CD14-positive monocyte (primary cell): ENCODE results near the gene IFT27. TPM values are rescaled to one million over a fixed set of nuclear protein-coding genes. Genes with fewer than 3 reads are reported as not detected.
A peak's percentile ranks its signal among the peaks of the same experiment; 100 is the strongest.

Experiments
- DNase-seq, 3 donors: peaks; one replicate each; pipeline ENCODE4 v3.0.0-alpha.2; 2011 to 2022
- H2AFZ ChIP-seq: 2 replicates; pipeline ENCODE4 v1.6.0; 2012; ENCODE audit warnings: mild to moderate bottlenecking, low read depth, low read length, inconsistent platforms; ENCODE audit not compliant: insufficient read depth, poor library complexity, severe bottlenecking
- H3K27ac ChIP-seq, 2 donors: 1 replicate in 1 of 2; 2 replicates in 1 of 2; pipeline ENCODE4 v1.5.1; 2012 to 2013; ENCODE audit warnings: low read length in 2 of 2, control low read depth in 1 of 2, inconsistent platforms in 1 of 2, low read depth in 1 of 2, mild to moderate bottlenecking in 1 of 2
- H3K27me3 ChIP-seq, 2 donors: one replicate each; pipeline versions ENCODE4 v1.6.0 to v1.6.1; 2011 to 2013; ENCODE audit warnings: low read length in 2 of 2; ENCODE audit not compliant: control insufficient read depth in 2 of 2, insufficient read depth in 2 of 2
- H3K36me3 ChIP-seq, 2 donors: replicated peaks in 1 of 2; 1 replicate in 1 of 2; 2 replicates in 1 of 2; pipeline versions ENCODE4 v1.5.1 to v1.6.1; 2012 to 2013; ENCODE audit warnings: low read length in 2 of 2, control low read depth in 1 of 2, inconsistent platforms in 1 of 2, mild to moderate bottlenecking in 1 of 2; ENCODE audit not compliant: insufficient read depth in 2 of 2, control insufficient read depth in 1 of 2
- H3K4me1 ChIP-seq, 2 donors: 1 replicate in 1 of 2; 2 replicates in 1 of 2; pipeline versions ENCODE4 v1.5.1 to v1.6.1; 2012 to 2013; ENCODE audit warnings: low read length in 2 of 2, control low read depth in 1 of 2, inconsistent platforms in 1 of 2, mild to moderate bottlenecking in 1 of 2, moderate library complexity in 1 of 2; ENCODE audit not compliant: insufficient read depth in 2 of 2, control insufficient read depth in 1 of 2
- H3K4me2 ChIP-seq: replicated peaks from 2 replicates; pipeline ENCODE3; 2012; ENCODE audit warnings: low read length, moderate library complexity, mild to moderate bottlenecking; ENCODE audit not compliant: poor library complexity, severe bottlenecking; ENCODE audit errors: extremely low read depth
- H3K4me3 ChIP-seq, 3 experiments: fragments of 200-600 bp in 1 of 3; sonication (generic) in 1 of 3; replicated peaks in 1 of 3; 1 replicate in 2 of 3; 2 replicates in 1 of 3; pipeline ENCODE4 v1.5.1; 2011 to 2013; ENCODE audit warnings: low read length in 3 of 3, mild to moderate bottlenecking in 3 of 3, control low read depth in 2 of 3, low read depth in 2 of 3, inconsistent platforms in 1 of 3, moderate library complexity in 1 of 3
- H3K79me2 ChIP-seq: 2 replicates; pipeline ENCODE4 v1.6.0; 2012; ENCODE audit warnings: mild to moderate bottlenecking, control low read depth, inconsistent platforms, low read length, moderate library complexity; ENCODE audit not compliant: insufficient read depth
- H3K9ac ChIP-seq: 2 replicates; pipeline ENCODE4 v1.6.0; 2017; ENCODE audit warnings: low read length, mild to moderate bottlenecking; ENCODE audit not compliant: insufficient read depth, poor library complexity, severe bottlenecking
- H3K9me3 ChIP-seq, 2 donors: replicated peaks in 1 of 2; 1 replicate in 1 of 2; 2 replicates in 1 of 2; pipeline versions ENCODE4 v1.5.1 to v1.6.1; 2012 to 2013; ENCODE audit warnings: low read length in 2 of 2, control low read depth in 1 of 2; ENCODE audit not compliant: control insufficient read depth in 1 of 2, insufficient read depth in 1 of 2
- H4K20me1 ChIP-seq: 2 replicates; pipeline ENCODE4 v1.6.0; 2012; ENCODE audit warnings: mild to moderate bottlenecking, low read length, control low read depth, moderate library complexity; ENCODE audit not compliant: insufficient read depth
- H3K27ac Mint-ChIP-seq, 7 donors: one replicate each; pipeline ENCODE4 v1.8.0; 2020; ENCODE audit warnings: mild to moderate bottlenecking in 7 of 7, mixed read lengths in 7 of 7, moderate library complexity in 6 of 7, inconsistent platforms in 2 of 7
- H3K27me3 Mint-ChIP-seq, 3 donors: one replicate each; pipeline ENCODE4 v1.8.0; 2021 to 2022; ENCODE audit warnings: low read depth in 3 of 3, mild to moderate bottlenecking in 3 of 3, mixed read lengths in 3 of 3, moderate library complexity in 3 of 3, inconsistent platforms in 1 of 3
- H3K36me3 Mint-ChIP-seq, 2 donors: one replicate each; pipeline ENCODE4 v1.8.0; 2020; ENCODE audit warnings: mixed read lengths in 2 of 2, inconsistent platforms in 1 of 2, mild to moderate bottlenecking in 1 of 2
- H3K4me1 Mint-ChIP-seq: one replicate; pipeline ENCODE4 v1.8.0; 2020; ENCODE audit warnings: mild to moderate bottlenecking, mixed read lengths
- H3K4me3 Mint-ChIP-seq, 2 donors: one replicate each; pipeline ENCODE4 v1.8.0; 2020; ENCODE audit warnings: mild to moderate bottlenecking in 2 of 2, mixed read lengths in 2 of 2, moderate library complexity in 1 of 2
- H3K9me3 Mint-ChIP-seq, 7 donors: one replicate each; pipeline ENCODE4 v1.8.0; 2020 to 2022; ENCODE audit warnings: mixed read lengths in 7 of 7, mild to moderate bottlenecking in 6 of 7, moderate library complexity in 6 of 7, inconsistent platforms in 2 of 7
- WGBS: methylation state at CpG from one replicate; pipeline ENCODE4 v1.1.5; 2013; ENCODE audit warnings: missing lambda C conversion rate; ENCODE audit not compliant: insufficient coverage; 5-methylcytosine and 5-hydroxymethylcytosine counted together
- intact Hi-C, 2 donors: fragments of 100-400 bp; cut with micrococcal nuclease; formaldehyde crosslinking; loops; one replicate each; pipeline versions ENCODE4 v1.15.0 to v1.15.1; 2023
- polyA minus RNA-seq: library from RNA; depleted of rRNA, polyadenylated mRNA; stranded (reverse); fragments of >200 nt; gene quantifications from 2 replicates; pipeline ENCODE4 v1.2.3, GENCODE V29; 2012
- polyA plus RNA-seq, 3 donors: library from polyadenylated mRNA; depleted of rRNA in 1 of 3; unstranded in 2 of 3; stranded (reverse) in 1 of 3; fragments of 300-500 nt in 2 of 3; fragments of >200 nt in 1 of 3; fragmentation: Illumina TruSeq in 2 of 3; gene quantifications; 1 replicate in 2 of 3; 2 replicates in 1 of 3; pipeline ENCODE4 v1.2.3, GENCODE V29; 2012 to 2021
- total RNA-seq, 12 experiments: library from RNA in 1 of 12; stranded (reverse) in 1 of 12; fragments of 120-200 nt in 1 of 12; gene quantifications; one replicate each; pipeline ENCODE4 v1.2.4 and lab custom pipeline; 2013 to 2026; ENCODE audit warnings: mixed read lengths in 6 of 12, inconsistent platforms in 1 of 12
- TF ChIP-seq, protein P1 (sequence below): fragments of 200-600 bp; IDR thresholded peaks from one replicate; pipeline ENCODE4 v1.8.0; 2022; ENCODE audit warnings: antibody characterized with exemption, mild to moderate bottlenecking

IFT27 gene, protein sequence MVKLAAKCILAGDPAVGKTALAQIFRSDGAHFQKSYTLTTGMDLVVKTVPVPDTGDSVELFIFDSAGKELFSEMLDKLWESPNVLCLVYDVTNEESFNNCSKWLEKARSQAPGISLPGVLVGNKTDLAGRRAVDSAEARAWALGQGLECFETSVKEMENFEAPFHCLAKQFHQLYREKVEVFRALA
- total RNA-seq (2013): 14.1 TPM
- polyA plus RNA-seq (10 to 100 TPM; 12.5 to 16.9 (median 14.6) TPM), polyA minus RNA-seq (5.7 and 9.4 TPM in 2 replicates), total RNA-seq (lab: John Stamatoyannopoulos, UW) (1.2 to 8.3 (median 4.7) reads per million in 11 experiments)

DNA sequence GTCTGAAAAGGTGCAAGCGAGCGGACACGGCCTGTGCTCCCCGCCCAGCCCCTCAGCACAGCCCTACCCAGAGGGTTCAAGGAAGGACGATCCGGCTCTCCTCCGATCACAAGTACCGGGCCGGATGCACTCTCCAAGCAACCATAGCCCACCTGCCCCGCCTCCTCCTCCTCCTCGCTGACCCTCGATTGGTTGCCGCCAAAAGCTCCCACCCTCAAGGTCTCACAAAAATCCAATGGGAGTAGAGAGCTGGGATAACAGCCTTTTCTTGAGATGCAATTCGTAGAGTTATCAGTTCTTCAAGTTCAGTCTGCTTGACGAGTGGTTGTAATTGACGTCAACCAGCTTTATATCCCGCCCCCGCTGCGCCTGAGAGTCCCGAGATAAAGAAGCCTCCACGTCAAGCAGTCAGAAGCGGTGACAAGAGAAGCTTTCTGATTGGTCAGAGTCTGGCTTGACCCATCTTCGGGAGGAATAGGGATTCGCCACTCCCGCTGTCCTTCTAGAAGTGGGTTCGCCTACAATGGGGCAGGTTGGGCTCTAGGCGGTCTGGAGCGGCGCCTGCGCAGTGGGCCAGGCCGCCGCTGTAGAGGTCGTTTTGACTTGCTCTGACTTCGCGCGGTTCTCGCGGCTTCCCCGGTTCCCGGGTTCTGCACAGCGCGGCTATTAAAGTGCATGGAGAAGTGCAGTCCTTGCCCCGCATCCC, at the start of gene IFT27:
Gene IFT27, minus strand, starts transcription at position 156 of the 706 bp plus-strand sequence. CDS start 412 bp downstream, outside the sequence.
- TF ChIP-seq, protein P1, sequence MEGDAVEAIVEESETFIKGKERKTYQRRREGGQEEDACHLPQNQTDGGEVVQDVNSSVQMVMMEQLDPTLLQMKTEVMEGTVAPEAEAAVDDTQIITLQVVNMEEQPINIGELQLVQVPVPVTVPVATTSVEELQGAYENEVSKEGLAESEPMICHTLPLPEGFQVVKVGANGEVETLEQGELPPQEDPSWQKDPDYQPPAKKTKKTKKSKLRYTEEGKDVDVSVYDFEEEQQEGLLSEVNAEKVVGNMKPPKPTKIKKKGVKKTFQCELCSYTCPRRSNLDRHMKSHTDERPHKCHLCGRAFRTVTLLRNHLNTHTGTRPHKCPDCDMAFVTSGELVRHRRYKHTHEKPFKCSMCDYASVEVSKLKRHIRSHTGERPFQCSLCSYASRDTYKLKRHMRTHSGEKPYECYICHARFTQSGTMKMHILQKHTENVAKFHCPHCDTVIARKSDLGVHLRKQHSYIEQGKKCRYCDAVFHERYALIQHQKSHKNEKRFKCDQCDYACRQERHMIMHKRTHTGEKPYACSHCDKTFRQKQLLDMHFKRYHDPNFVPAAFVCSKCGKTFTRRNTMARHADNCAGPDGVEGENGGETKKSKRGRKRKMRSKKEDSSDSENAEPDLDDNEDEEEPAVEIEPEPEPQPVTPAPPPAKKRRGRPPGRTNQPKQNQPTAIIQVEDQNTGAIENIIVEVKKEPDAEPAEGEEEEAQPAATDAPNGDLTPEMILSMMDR: no peak
- Histone ChIP-seq H3K27me3 (no peaks in the 10 kb centered on the region), H3K4me2 (peak within 1 kb of the TSS; percentile 86), H3K4me1 (peaks cover 18 to 29% of the 10 kb centered on the region in 2 donors), H3K36me3 (no peaks in the 10 kb centered on the region), H2AFZ (peak within 1 kb of the TSS; percentile 86), H3K4me3 (peak within 1 kb of the TSS; percentile 65 to 80 (median 78)), H4K20me1 (no peaks in the 10 kb centered on the region), H3K9me3 (no peaks in the 10 kb centered on the region), H3K27ac (peak within 1 kb of the TSS; percentile 34 to 76), H3K79me2 (peaks cover 6% of the 10 kb centered on the region), H3K9ac (peak within 1 kb of the TSS; percentile 69)
- Mint-ChIP-seq H3K36me3 (peaks cover 4 to 6% of the 10 kb centered on the region in 2 donors), H3K4me1 (peaks cover 22% of the 10 kb centered on the region), H3K9me3 (peaks cover 0 to 1% (median 0%) of the 10 kb centered on the region in 7 donors), H3K4me3 (peak within 1 kb of the TSS; percentile 87 to 93), H3K27ac (peak within 1 kb of the TSS; percentile 79 to 93 (median 90)), H3K27me3 (peaks cover 0 to 5% (median 4%) of the 10 kb centered on the region in 3 donors)
- intact Hi-C loops: loop anchor here (5.0 to 10.0 kb wide), 2 partner anchors 241 to 249 kb away; partner anchors contain the start of gene EIF3D (in 1 of the 2)
- DNase-seq: peak; percentile 100
- under 1% methylated on average over 41 of the region's 43 CpGs for WGBS

DNA sequence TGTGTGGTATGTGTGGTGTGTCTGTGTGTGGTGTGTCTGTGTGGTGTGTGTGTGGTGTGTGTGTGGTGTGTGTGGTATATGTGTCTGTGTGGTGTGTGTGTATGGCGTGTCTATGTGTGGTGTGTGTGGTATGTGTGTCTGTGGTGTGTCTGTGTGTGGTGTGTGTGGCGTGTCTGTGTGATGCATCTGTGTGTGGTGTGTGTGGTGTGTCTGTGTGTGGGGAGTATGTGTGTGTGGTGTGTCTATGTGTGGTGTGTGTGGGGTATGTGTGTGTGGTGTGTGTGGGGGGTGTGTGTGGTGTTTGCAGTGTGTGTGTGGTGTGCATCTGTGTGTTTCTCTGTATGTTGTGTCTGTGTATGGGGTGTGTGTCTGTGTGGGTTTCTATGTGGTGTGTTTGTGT, 48.7 kb upstream of the IFT27 start:
- Histone ChIP-seq H3K9ac (no peak overlapping the region), H3K36me3 (no peaks in the 10 kb centered on the region), H3K79me2 (no peaks in the 10 kb centered on the region), H2AFZ (no peak overlapping the region), H3K4me1 (peaks cover 3 to 11% of the 10 kb centered on the region in 2 donors), H3K27ac (no peak overlapping the region), H3K9me3 (no peaks in the 10 kb centered on the region), H3K4me3 (no peak overlapping the region), H3K27me3 (peaks cover 30 to 71% of the 10 kb centered on the region in 2 donors), H3K4me2 (no peak overlapping the region), H4K20me1 (no peaks in the 10 kb centered on the region)
- peaks cover 74 to 89% (median 87%) of the 10 kb centered on the region in 3 donors for H3K27me3 Mint-ChIP-seq
- DNase-seq: no peak
- intact Hi-C loops: no loop called here
- peak overlapping the region in 1 of 7 donors; percentile 5 for H3K27ac Mint-ChIP-seq
- H3K4me3 Mint-ChIP-seq: peak overlapping the region in 1 of 2 donors; percentile 43
- no peaks in the 10 kb centered on the region for H3K36me3 Mint-ChIP-seq
- TF ChIP-seq, protein P1: no peak
- WGBS: 93% methylated on average over 2 of the region's 2 CpGs
- H3K4me1 Mint-ChIP-seq: peaks cover 11% of the 10 kb centered on the region
- peaks cover 0 to 9% (median 2%) of the 10 kb centered on the region in 7 donors for H3K9me3 Mint-ChIP-seq
